Activated naive CD4-positive, alpha-beta T cell treated with anti-CD3 and anti-CD28 coated beads, Interleukin-2, amount 50 U/mL, for 24 hours (primary cell): ENCODE results near the gene GTF3C6.

ENCODE experiments used
- H3K27ac Mint-ChIP-seq: one replicate; pipeline ENCODE4 v1.8.0; 2021; ENCODE audit warnings: mild to moderate bottlenecking, mixed read lengths
- H3K27me3 Mint-ChIP-seq: one replicate; pipeline ENCODE4 v1.8.0; 2021; ENCODE audit warnings: mixed read lengths
- H3K36me3 Mint-ChIP-seq: one replicate; pipeline ENCODE4 v1.8.0; 2021; ENCODE audit warnings: mixed read lengths
- H3K4me1 Mint-ChIP-seq: one replicate; pipeline ENCODE4 v1.8.0; 2021; ENCODE audit warnings: mixed read lengths
- H3K4me3 Mint-ChIP-seq: one replicate; pipeline ENCODE4 v1.8.0; 2021; ENCODE audit warnings: mild to moderate bottlenecking, mixed read lengths
- H3K9me3 Mint-ChIP-seq: one replicate; pipeline ENCODE4 v1.8.0; 2021; ENCODE audit warnings: mixed read lengths

GTF3C6 gene, protein sequence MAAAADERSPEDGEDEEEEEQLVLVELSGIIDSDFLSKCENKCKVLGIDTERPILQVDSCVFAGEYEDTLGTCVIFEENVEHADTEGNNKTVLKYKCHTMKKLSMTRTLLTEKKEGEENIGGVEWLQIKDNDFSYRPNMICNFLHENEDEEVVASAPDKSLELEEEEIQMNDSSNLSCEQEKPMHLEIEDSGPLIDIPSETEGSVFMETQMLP

GRCh38 chr6:110958329-110959192 lies at the start of gene GTF3C6:
GTF3C6 (plus strand) TSS chr6:110958706; CDS start chr6:110958770, 64 bp downstream.
- H3K4me1 Mint-ChIP-seq, result peaks cover 18% of the 10 kb centered on the region
- peak within 1 kb of the TSS; percentile 97 for H3K4me3 Mint-ChIP-seq
- no peaks in the 10 kb centered on the region for H3K9me3 Mint-ChIP-seq
- no peaks in the 10 kb centered on the region for H3K27me3 Mint-ChIP-seq
- peak within 1 kb of the TSS; percentile 99 for H3K27ac Mint-ChIP-seq
- peaks cover 6% of the 10 kb centered on the region for H3K36me3 Mint-ChIP-seq

DNA sequence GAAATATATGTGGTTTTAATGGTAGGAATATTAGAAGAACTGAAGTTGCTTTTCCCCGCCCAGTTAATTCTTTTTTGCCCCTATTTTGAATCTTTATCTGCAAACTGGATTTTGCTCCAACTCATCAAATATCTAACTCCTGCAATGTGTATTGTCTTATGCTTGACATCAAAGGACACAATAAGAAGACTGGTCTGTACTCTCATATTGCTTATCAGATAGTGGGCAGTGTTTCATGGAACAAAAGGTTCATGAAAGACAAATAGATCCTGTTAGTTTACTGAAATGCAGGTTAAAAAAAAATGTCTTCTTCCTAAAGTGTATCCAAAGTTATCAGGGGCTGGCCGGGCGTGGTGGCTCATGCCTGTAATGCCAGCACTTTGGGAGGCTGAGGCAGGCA lies 27.7 kb upstream of the GTF3C6 start:
- Mint-ChIP-seq H3K27me3 (no peaks in the 10 kb centered on the region), H3K9me3 (no peaks in the 10 kb centered on the region), H3K4me1 (peaks cover 4% of the 10 kb centered on the region), H3K27ac (no peak overlapping the region), H3K4me3 (no peak overlapping the region), H3K36me3 (no peaks in the 10 kb centered on the region)

DNA sequence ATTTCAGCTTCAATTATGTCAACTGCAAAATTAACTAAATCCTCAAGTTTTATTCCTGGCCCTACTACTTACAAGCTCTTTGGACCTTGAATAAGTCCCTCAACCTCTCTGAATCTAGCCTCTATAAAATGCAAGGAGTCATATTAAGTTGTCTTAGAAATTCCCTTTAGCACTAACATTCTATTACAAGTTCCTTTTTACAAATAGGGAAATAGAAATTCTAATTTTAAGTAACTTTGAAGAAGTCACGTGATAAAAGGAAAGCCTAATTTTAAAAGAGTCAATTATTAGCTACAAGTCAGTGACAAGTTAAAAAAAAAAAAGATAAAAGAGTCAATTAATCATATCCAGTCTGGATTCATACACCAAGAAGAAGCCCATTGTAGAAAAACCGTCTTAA lies 24.6 kb upstream of the GTF3C6 start:
- Mint-ChIP-seq H3K9me3 (no peaks in the 10 kb centered on the region), H3K36me3 (no peaks in the 10 kb centered on the region), H3K4me1 (peaks cover 4% of the 10 kb centered on the region), H3K4me3 (no peak overlapping the region), H3K27ac (no peak overlapping the region), H3K27me3 (no peaks in the 10 kb centered on the region)

GRCh38 chr6:110934381-110934898 lies 24.1 kb upstream of the GTF3C6 start:
- Mint-ChIP-seq H3K4me3 (no peak overlapping the region), H3K4me1 (peaks cover 8% of the 10 kb centered on the region), H3K27ac (no peak overlapping the region), H3K36me3 (no peaks in the 10 kb centered on the region), H3K9me3 (no peaks in the 10 kb centered on the region), H3K27me3 (no peaks in the 10 kb centered on the region)

DNA sequence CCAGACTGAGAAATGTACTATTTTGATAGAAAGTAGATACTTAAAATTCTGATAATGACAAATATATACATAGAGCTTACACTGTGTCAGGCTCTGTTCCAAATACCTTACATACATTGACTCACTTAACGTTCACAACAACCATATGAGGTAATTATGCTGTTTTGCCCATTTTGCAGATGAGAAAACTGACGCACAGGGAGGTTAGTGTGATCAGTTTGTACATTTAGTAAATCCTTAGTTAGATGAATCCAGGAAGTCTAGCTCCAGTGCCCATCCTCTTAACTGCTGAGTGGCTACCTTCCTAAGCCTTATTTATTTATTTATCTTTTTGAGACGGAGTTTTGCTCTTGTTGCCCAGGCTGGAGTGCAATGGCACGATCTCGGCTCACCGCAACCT lies 23.3 kb upstream of the GTF3C6 start:
- H3K27me3 Mint-ChIP-seq, result no peaks in the 10 kb centered on the region
- H3K4me3 Mint-ChIP-seq, result no peak overlapping the region
- no peaks in the 10 kb centered on the region for H3K36me3 Mint-ChIP-seq
- H3K27ac Mint-ChIP-seq, result no peak overlapping the region
- no peaks in the 10 kb centered on the region for H3K9me3 Mint-ChIP-seq
- peaks cover 8% of the 10 kb centered on the region for H3K4me1 Mint-ChIP-seq

DNA sequence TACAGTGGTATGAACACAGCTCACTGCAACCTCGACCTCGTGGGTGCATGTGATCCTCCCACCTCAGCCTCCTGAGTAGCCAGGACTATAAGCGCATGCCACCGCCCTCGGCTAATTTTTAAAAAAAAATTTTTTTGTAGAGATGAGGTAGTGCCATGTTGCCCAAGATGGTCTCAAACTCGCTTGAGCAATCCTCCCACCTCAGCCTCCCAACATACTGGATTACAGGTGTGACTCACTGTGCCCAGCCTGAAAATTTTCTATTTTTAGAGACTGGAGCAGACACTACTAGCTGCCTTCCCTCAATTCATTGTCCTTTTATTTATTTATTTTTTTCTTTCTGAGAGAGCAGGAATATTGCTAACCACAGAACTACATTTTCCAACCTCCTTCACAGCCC lies 20.3 kb upstream of the GTF3C6 start:
- Mint-ChIP-seq H3K4me3 (no peak overlapping the region), H3K27me3 (no peaks in the 10 kb centered on the region), H3K36me3 (no peaks in the 10 kb centered on the region), H3K9me3 (no peaks in the 10 kb centered on the region), H3K27ac (no peak overlapping the region), H3K4me1 (peaks cover 5% of the 10 kb centered on the region)

- peak overlapping the region; percentile 64 for H3K27ac Mint-ChIP-seq
- H3K36me3 Mint-ChIP-seq, result no peaks in the 10 kb centered on the region
- peaks cover 9% of the 10 kb centered on the region for H3K4me1 Mint-ChIP-seq
- no peaks in the 10 kb centered on the region for H3K9me3 Mint-ChIP-seq
- no peak overlapping the region for H3K4me3 Mint-ChIP-seq
- no peaks in the 10 kb centered on the region for H3K27me3 Mint-ChIP-seq
Measured at GRCh38 chr6:110939429-110940200, 18.9 kb upstream of the GTF3C6 start.

GRCh38 chr6:110944681-110945151 lies 13.8 kb upstream of the GTF3C6 start:
- peaks cover 8% of the 10 kb centered on the region for H3K4me1 Mint-ChIP-seq
- peak overlapping the region; percentile 12 for H3K27ac Mint-ChIP-seq
- no peaks in the 10 kb centered on the region for H3K36me3 Mint-ChIP-seq
- H3K4me3 Mint-ChIP-seq, result no peak overlapping the region
- H3K9me3 Mint-ChIP-seq, result no peaks in the 10 kb centered on the region
- no peaks in the 10 kb centered on the region for H3K27me3 Mint-ChIP-seq

DNA sequence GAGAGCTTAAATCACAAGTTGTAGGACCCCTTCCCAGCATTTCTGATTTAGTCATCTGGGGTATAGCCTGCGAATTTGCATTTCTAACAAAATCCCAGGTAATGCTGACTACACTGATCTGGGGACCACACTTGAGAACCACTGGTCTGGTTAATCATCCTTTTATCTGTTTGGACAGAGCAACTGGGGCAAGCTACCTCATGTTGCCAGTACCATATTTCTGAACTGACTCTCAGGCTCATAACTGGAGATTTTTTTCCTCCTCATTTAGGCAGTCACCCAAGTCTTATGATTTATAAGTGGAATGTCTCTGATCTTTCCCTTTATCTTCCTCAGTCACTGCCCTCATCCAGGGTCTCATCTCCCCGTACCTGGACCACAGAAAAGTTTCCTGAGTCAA lies 12.0 kb upstream of the GTF3C6 start:
- Mint-ChIP-seq H3K27ac (no peak overlapping the region), H3K36me3 (no peaks in the 10 kb centered on the region), H3K4me1 (peaks cover 8% of the 10 kb centered on the region), H3K27me3 (no peaks in the 10 kb centered on the region), H3K4me3 (no peak overlapping the region), H3K9me3 (no peaks in the 10 kb centered on the region)

GRCh38 chr6:110949679-110950285 lies 8.7 kb upstream of the GTF3C6 start:
- no peak overlapping the region for H3K27ac Mint-ChIP-seq
- peaks cover 2% of the 10 kb centered on the region for H3K4me1 Mint-ChIP-seq
- no peaks in the 10 kb centered on the region for H3K9me3 Mint-ChIP-seq
- no peaks in the 10 kb centered on the region for H3K36me3 Mint-ChIP-seq
- no peak overlapping the region for H3K4me3 Mint-ChIP-seq
- H3K27me3 Mint-ChIP-seq, result no peaks in the 10 kb centered on the region

DNA sequence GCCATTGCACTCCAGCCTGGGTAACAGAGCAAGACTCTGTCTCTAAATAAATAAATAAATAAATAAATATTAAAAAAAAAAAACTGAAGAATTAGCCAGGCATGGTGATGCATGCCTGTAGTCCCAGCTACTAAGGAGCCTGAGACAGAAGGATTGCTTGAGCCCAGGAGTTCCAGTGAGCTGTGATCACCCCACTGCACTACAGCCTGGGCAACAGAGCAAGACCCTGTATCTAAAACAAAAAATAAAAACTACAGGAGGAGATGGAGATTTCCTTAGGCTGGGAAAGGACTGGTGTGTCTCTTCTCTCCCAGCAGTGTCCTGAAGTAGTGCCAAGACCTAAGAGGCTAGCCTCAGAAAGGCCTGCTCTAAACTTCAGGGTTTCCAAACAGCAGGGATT lies 8.1 kb upstream of the GTF3C6 start:
- H3K4me3 Mint-ChIP-seq, result no peak overlapping the region
- no peaks in the 10 kb centered on the region for H3K4me1 Mint-ChIP-seq
- H3K27ac Mint-ChIP-seq, result no peak overlapping the region
- no peaks in the 10 kb centered on the region for H3K36me3 Mint-ChIP-seq
- H3K27me3 Mint-ChIP-seq, result no peaks in the 10 kb centered on the region
- no peaks in the 10 kb centered on the region for H3K9me3 Mint-ChIP-seq

GRCh38 chr6:110951008-110951407 lies 7.5 kb upstream of the GTF3C6 start:
- no peak overlapping the region for H3K27ac Mint-ChIP-seq
- H3K36me3 Mint-ChIP-seq, result no peaks in the 10 kb centered on the region
- H3K27me3 Mint-ChIP-seq, result no peaks in the 10 kb centered on the region
- H3K4me3 Mint-ChIP-seq, result no peak overlapping the region
- H3K9me3 Mint-ChIP-seq, result no peaks in the 10 kb centered on the region
- no peaks in the 10 kb centered on the region for H3K4me1 Mint-ChIP-seq

GRCh38 chr6:110951986-110952794 lies 6.3 kb upstream of the GTF3C6 start:
- Mint-ChIP-seq H3K9me3 (no peaks in the 10 kb centered on the region), H3K4me3 (no peak overlapping the region), H3K36me3 (peaks cover 2% of the 10 kb centered on the region), H3K27ac (no peak overlapping the region), H3K4me1 (peaks cover 2% of the 10 kb centered on the region), H3K27me3 (no peaks in the 10 kb centered on the region)

DNA sequence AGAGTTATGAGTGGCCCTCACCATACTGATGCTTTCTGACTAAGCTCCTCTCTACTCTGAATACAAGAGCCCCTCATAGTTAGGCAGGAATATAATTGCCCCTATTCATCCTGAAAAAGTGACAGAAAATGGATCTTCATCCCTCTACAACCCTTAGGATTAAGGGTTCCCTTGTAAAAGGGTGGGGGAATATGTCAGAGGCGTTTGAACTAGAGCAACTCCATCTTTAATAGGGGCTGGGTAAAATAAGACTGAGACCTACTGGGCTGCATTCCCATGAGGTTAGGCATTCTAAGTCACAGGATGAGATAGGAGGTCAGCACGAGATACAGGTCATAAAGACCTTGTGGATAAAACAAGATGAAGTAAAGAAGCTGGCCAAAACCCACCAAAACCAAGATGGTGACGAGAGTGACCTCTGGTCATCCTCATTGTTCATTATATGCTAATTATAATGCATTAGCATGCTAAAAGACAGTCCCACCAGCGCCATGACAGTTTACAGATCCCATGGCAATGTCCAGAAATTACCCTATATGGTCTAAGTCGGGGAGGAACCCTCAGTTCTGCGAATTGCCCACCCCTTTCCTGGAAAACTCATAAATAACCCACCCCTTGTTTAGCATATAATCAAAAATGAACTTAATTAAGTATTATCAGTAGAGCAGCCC lies 4.7 kb upstream of the GTF3C6 start:
- Mint-ChIP-seq H3K36me3 (peaks cover 4% of the 10 kb centered on the region), H3K9me3 (no peaks in the 10 kb centered on the region), H3K4me3 (no peak overlapping the region), H3K27me3 (no peaks in the 10 kb centered on the region), H3K4me1 (peaks cover 13% of the 10 kb centered on the region), H3K27ac (no peak overlapping the region)
